Caco-2 (cell line): ENCODE data around the gene CD14. TPM values are rescaled to one million over a fixed set of nuclear protein-coding genes. Genes with fewer than 3 reads are reported as not detected.
"Not testable (repeated sequence)": the region's sequence is repeated elsewhere in the genome, so short reads cannot be mapped to it uniquely, and the experiment has no call there.

Source experiments
- BruUV-seq: library from RNA; stranded (reverse); fragments of 400-500 nt; replicated peaks from 2 replicates; lab custom pipeline; 2021; lab: Mats Ljungman, UMichigan
- CTCF ChIA-PET: fragments of 300-600 bp; sonication (Branson Sonifier 250); formaldehyde crosslinking; loops from one replicate; lab custom pipeline; 2022; ENCODE audit warnings: antibody characterized with exemption; lab: Charles Lee
- POLR2A ChIA-PET: fragments of 300-600 bp; sonication (Branson Sonifier 250); formaldehyde crosslinking; loops from one replicate; lab custom pipeline; 2022; ENCODE audit warnings: antibody characterized with exemption; lab: Charles Lee
- DNase-seq, 2 experiments: peaks; one replicate each; pipeline versions ENCODE4 v3.0.0 to v3.0.0-alpha.2; 2020 to 2022
- H3K27me3 ChIP-seq: replicated peaks from 2 replicates; pipeline ENCODE4 v1.6.0; 2011; ENCODE audit warnings: low read length; ENCODE audit not compliant: control insufficient read depth, insufficient read depth
- H3K36me3 ChIP-seq: 2 replicates; pipeline ENCODE4 v1.5.1; 2011; ENCODE audit warnings: low read length; ENCODE audit not compliant: control insufficient read depth, insufficient read depth
- H3K4me1 ChIP-seq: fragments of 250-450 bp; sonication (Bioruptor Pico); 2 replicates; pipeline ENCODE4 v1.5.1; 2020; ENCODE audit warnings: mild to moderate bottlenecking
- H3K4me3 ChIP-seq: 2 replicates; pipeline ENCODE4 v1.5.1; 2011; ENCODE audit warnings: low read depth, mild to moderate bottlenecking, control low read depth, low read length
- H3K9me3 ChIP-seq: fragments of 250-450 bp; sonication (Bioruptor Pico); 2 replicates; pipeline ENCODE4 v1.5.1; 2020; ENCODE audit warnings: mild to moderate bottlenecking, moderate library complexity
- H3K27ac Mint-ChIP-seq: one replicate; pipeline ENCODE4 v1.8.0; 2022; ENCODE audit warnings: mixed read lengths; ENCODE audit not compliant: unreplicated experiment
- H3K27me3 Mint-ChIP-seq: one replicate; pipeline ENCODE4 v1.8.0; 2022; ENCODE audit warnings: mixed read lengths; ENCODE audit not compliant: insufficient read depth, unreplicated experiment
- H3K36me3 Mint-ChIP-seq: one replicate; pipeline ENCODE4 v1.8.0; 2022; ENCODE audit warnings: mild to moderate bottlenecking, mixed read lengths; ENCODE audit not compliant: insufficient read depth, unreplicated experiment
- H3K4me1 Mint-ChIP-seq: one replicate; pipeline ENCODE4 v1.8.0; 2022; ENCODE audit warnings: low read depth, mixed read lengths; ENCODE audit not compliant: unreplicated experiment
- H3K4me3 Mint-ChIP-seq: one replicate; pipeline ENCODE4 v1.8.0; 2022; ENCODE audit warnings: mild to moderate bottlenecking, moderate library complexity, mixed read lengths; ENCODE audit not compliant: unreplicated experiment
- H3K9me3 Mint-ChIP-seq: one replicate; pipeline ENCODE4 v1.8.0; 2022; ENCODE audit warnings: mixed read lengths; ENCODE audit not compliant: unreplicated experiment
- CTCF ChIP-seq, 2 experiments: fragments of 200-600 bp in 1 of 2; IDR thresholded peaks; 1 replicate in 1 of 2; 2 replicates in 1 of 2; pipeline versions ENCODE4 v1.5.1 to v1.8.0; 2011 to 2022; ENCODE audit warnings: antibody characterized with exemption in 1 of 2, control low read depth in 1 of 2, inconsistent platforms in 1 of 2, low read depth in 1 of 2, low read length in 1 of 2, mild to moderate bottlenecking in 1 of 2, moderate library complexity in 1 of 2; ENCODE audit not compliant: insufficient read depth in 1 of 2, severe bottlenecking in 1 of 2, unreplicated experiment in 1 of 2
- intact Hi-C: fragments of 100-400 bp; cut with micrococcal nuclease; formaldehyde crosslinking; loops from one replicate; pipeline ENCODE4 v1.10.0; 2022; ENCODE audit not compliant: unreplicated experiment
- total RNA-seq: library from RNA; stranded (reverse); gene quantifications from 2 replicates; pipeline ENCODE4 v1.2.3, GENCODE V29; 2022

CD14 gene
- total RNA-seq, 1 experiment from 2014 or later, result 13.3 TPM

GRCh38 chr5:140596321-140596741 lies 36.6 kb downstream of the CD14 start:
- H3K4me1 ChIP-seq, result no peaks in the 10 kb centered on the region
- no peaks in the 10 kb centered on the region for H3K4me1 Mint-ChIP-seq
- H3K27me3 ChIP-seq, result no peaks in the 10 kb centered on the region
- ChIA-PET POLR2A (no interaction called here), CTCF (no interaction called here)
- no peaks in the 10 kb centered on the region for H3K36me3 Mint-ChIP-seq
- no peaks in the 10 kb centered on the region for H3K9me3 Mint-ChIP-seq
- no peak for TF ChIP-seq CTCF (IDR thresholded peaks at IDR 0.05; ENCODE audit: insufficient read depth in 1 of 2, low read depth in 1 of 2, low read length in 1 of 2, severe bottlenecking in 1 of 2, unreplicated experiment in 1 of 2)
- H3K4me3 Mint-ChIP-seq, result no peak overlapping the region
- H3K27ac Mint-ChIP-seq, result no peak overlapping the region
- H3K4me3 ChIP-seq, result no peak overlapping the region
- intact Hi-C loops, result no loop called here
- H3K36me3 ChIP-seq, result no peaks in the 10 kb centered on the region
- no peaks in the 10 kb centered on the region for H3K27me3 Mint-ChIP-seq
- no TSS peak for BruUV-seq
- DNase-seq, result no peak
- H3K9me3 ChIP-seq, result no peaks in the 10 kb centered on the region

GRCh38 chr5:140595538-140596300 lies 37.3 kb downstream of the CD14 start:
- Mint-ChIP-seq H3K4me3 (no peak overlapping the region), H3K27me3 (no peaks in the 10 kb centered on the region), H3K4me1 (no peaks in the 10 kb centered on the region), H3K9me3 (no peaks in the 10 kb centered on the region), H3K36me3 (no peaks in the 10 kb centered on the region), H3K27ac (no peak overlapping the region)
- no peak overlapping the region for H3K4me3 ChIP-seq
- TF ChIP-seq CTCF (IDR thresholded peaks at IDR 0.05; ENCODE audit: insufficient read depth in 1 of 2, low read depth in 1 of 2, low read length in 1 of 2, severe bottlenecking in 1 of 2, unreplicated experiment in 1 of 2), result no peak
- no peak for DNase-seq
- no peaks in the 10 kb centered on the region for H3K27me3 ChIP-seq
- no peaks in the 10 kb centered on the region for H3K36me3 ChIP-seq
- ChIA-PET POLR2A (no interaction called here), CTCF (no interaction called here)
- no TSS peak for BruUV-seq
- intact Hi-C loops, result no loop called here
- H3K9me3 ChIP-seq, result no peaks in the 10 kb centered on the region
- no peaks in the 10 kb centered on the region for H3K4me1 ChIP-seq

GRCh38 chr5:140594169-140594568 lies 38.8 kb downstream of the CD14 start:
- intact Hi-C loops, result no loop called here
- Mint-ChIP-seq H3K36me3 (no peaks in the 10 kb centered on the region), H3K4me1 (no peaks in the 10 kb centered on the region), H3K4me3 (no peak overlapping the region), H3K27me3 (no peaks in the 10 kb centered on the region), H3K9me3 (no peaks in the 10 kb centered on the region), H3K27ac (no peak overlapping the region)
- no peak for TF ChIP-seq CTCF (IDR thresholded peaks at IDR 0.05; ENCODE audit: insufficient read depth in 1 of 2, low read depth in 1 of 2, low read length in 1 of 2, severe bottlenecking in 1 of 2, unreplicated experiment in 1 of 2)
- POLR2A ChIA-PET, result no interaction called here
- Histone ChIP-seq H3K27me3 (no peaks in the 10 kb centered on the region), H3K36me3 (no peaks in the 10 kb centered on the region), H3K4me1 (no peaks in the 10 kb centered on the region), H3K9me3 (no peaks in the 10 kb centered on the region), H3K4me3 (no peak overlapping the region)
- BruUV-seq, result no TSS peak
- CTCF ChIA-PET, result no interaction called here
- no peak for DNase-seq

GRCh38 chr5:140593070-140593469 lies 39.9 kb downstream of the CD14 start:
- H3K4me1 ChIP-seq, H3K9me3 Mint-ChIP-seq, H3K4me3 ChIP-seq, H3K36me3 ChIP-seq, intact Hi-C loops, H3K4me1 Mint-ChIP-seq, CTCF ChIA-PET, H3K9me3 ChIP-seq, H3K36me3 Mint-ChIP-seq, BruUV-seq, H3K27ac Mint-ChIP-seq, H3K27me3 ChIP-seq, H3K27me3 Mint-ChIP-seq, H3K4me3 Mint-ChIP-seq, POLR2A ChIA-PET, DNase-seq: not testable (repeated sequence)
